ENCODE results near the gene VIPR2. TPM values are rescaled to one million over a fixed set of nuclear protein-coding genes. Genes with fewer than 3 reads are reported as not detected.

The VIPR2 gene
- total RNA-seq, 1 experiment from 2014 or later: not detected

- BruUV-seq (replicated peaks): no TSS peak
- CTCF ChIA-PET: no interaction called here
- no peaks in the 10 kb centered on the region for H3K9me3 ChIP-seq (ENCODE audit: low read depth, low read length, poor library complexity, severe bottlenecking)
- no peaks in the 10 kb centered on the region for H3K36me3 ChIP-seq (ENCODE audit: insufficient read depth, low read length, poor library complexity, severe bottlenecking)
- POLR2A ChIA-PET (ENCODE audit: low non-redundant PET): no interaction called here
- peaks cover 4% of the 10 kb centered on the region for H3K4me1 ChIP-seq (ENCODE audit: insufficient read depth, low read length, poor library complexity, severe bottlenecking)
- intact Hi-C loops (cut with micrococcal nuclease; ENCODE audit: unreplicated experiment): no loop called here
- DNase-seq (ENCODE audit: low spot score): no peak
- no peak overlapping the region for H3K4me3 ChIP-seq (ENCODE audit: low read depth, low read length, poor library complexity, severe bottlenecking)
- no peak overlapping the region for H3K27ac ChIP-seq (ENCODE audit: low read depth, low read length, poor library complexity, severe bottlenecking)
- peaks cover 24% of the 10 kb centered on the region for H3K27me3 ChIP-seq (replicated peaks; ENCODE audit: insufficient read depth, low read depth, low read length, poor library complexity)
- TF ChIP-seq EZH2 (IDR thresholded peaks at IDR 0.05; ENCODE audit: borderline replicate concordance, low read depth, low read length, poor library complexity, severe bottlenecking) (no peak), CTCF (conservative IDR thresholded peaks at IDR 0.05; ENCODE audit: low read depth, low read length) (no peak)
These were observed 112.9 kb downstream of the VIPR2 start for GRCh38 chr7:159031750-159032149.

GRCh38 chr7:159031135-159031701 is 113.4 kb downstream of the VIPR2 start:
- CTCF ChIA-PET: no interaction called here
- Histone ChIP-seq H3K4me3 (ENCODE audit: low read depth, low read length, poor library complexity, severe bottlenecking) (no peak overlapping the region), H3K36me3 (ENCODE audit: insufficient read depth, low read length, poor library complexity, severe bottlenecking) (no peaks in the 10 kb centered on the region), H3K27ac (ENCODE audit: low read depth, low read length, poor library complexity, severe bottlenecking) (no peak overlapping the region), H3K9me3 (ENCODE audit: low read depth, low read length, poor library complexity, severe bottlenecking) (no peaks in the 10 kb centered on the region), H3K27me3 (replicated peaks; ENCODE audit: insufficient read depth, low read depth, low read length, poor library complexity) (peaks cover 24% of the 10 kb centered on the region), H3K4me1 (ENCODE audit: insufficient read depth, low read length, poor library complexity, severe bottlenecking) (peaks cover 4% of the 10 kb centered on the region)
- TF ChIP-seq EZH2 (IDR thresholded peaks at IDR 0.05; ENCODE audit: borderline replicate concordance, low read depth, low read length, poor library complexity, severe bottlenecking): no peak
- TF ChIP-seq CTCF (conservative IDR thresholded peaks at IDR 0.05; ENCODE audit: low read depth, low read length): no peak
- intact Hi-C loops (cut with micrococcal nuclease; ENCODE audit: unreplicated experiment): no loop called here
- no TSS peak for BruUV-seq (replicated peaks)
- POLR2A ChIA-PET (ENCODE audit: low non-redundant PET): no interaction called here
- no peak for DNase-seq (ENCODE audit: low spot score)

- H3K27me3 ChIP-seq (replicated peaks; ENCODE audit: insufficient read depth, low read depth, low read length, poor library complexity): peaks cover 31% of the 10 kb centered on the region
- H3K27ac ChIP-seq (ENCODE audit: low read depth, low read length, poor library complexity, severe bottlenecking): no peak overlapping the region
- BruUV-seq (replicated peaks): no TSS peak
- H3K9me3 ChIP-seq (ENCODE audit: low read depth, low read length, poor library complexity, severe bottlenecking): no peaks in the 10 kb centered on the region
- TF ChIP-seq CTCF (conservative IDR thresholded peaks at IDR 0.05; ENCODE audit: low read depth, low read length) (peak; percentile 32), EZH2 (IDR thresholded peaks at IDR 0.05; ENCODE audit: borderline replicate concordance, low read depth, low read length, poor library complexity, severe bottlenecking) (peak; percentile 32)
- ChIA-PET POLR2A (ENCODE audit: low non-redundant PET) (no interaction called here), CTCF (no interaction called here)
- no peaks in the 10 kb centered on the region for H3K36me3 ChIP-seq (ENCODE audit: insufficient read depth, low read length, poor library complexity, severe bottlenecking)
- peak overlapping the region; percentile 41 for H3K4me3 ChIP-seq (ENCODE audit: low read depth, low read length, poor library complexity, severe bottlenecking)
- intact Hi-C loops (cut with micrococcal nuclease; ENCODE audit: unreplicated experiment): no loop called here
- peak; percentile 31 for DNase-seq (ENCODE audit: low spot score)
- H3K4me1 ChIP-seq (ENCODE audit: insufficient read depth, low read length, poor library complexity, severe bottlenecking): peaks cover 4% of the 10 kb centered on the region
These were observed 114.1 kb downstream of the VIPR2 start for GRCh38 chr7:159030490-159031134.
